22Rv1 (cell line): ENCODE measurements around the gene RNF183.

Source experiments
- ZFX ChIP-seq: fragments of 450-650 bp; IDR thresholded peaks from 2 replicates; pipeline ENCODE4 v1.6.1; 2017; ENCODE audit warnings: antibody characterized with exemption, borderline replicate concordance
- TF ChIP-seq, protein P1 (sequence below): fragments of 450-650 bp; IDR thresholded peaks from 2 replicates; pipeline ENCODE4 v1.5.1; 2017; ENCODE audit warnings: mild to moderate bottlenecking

DNA sequence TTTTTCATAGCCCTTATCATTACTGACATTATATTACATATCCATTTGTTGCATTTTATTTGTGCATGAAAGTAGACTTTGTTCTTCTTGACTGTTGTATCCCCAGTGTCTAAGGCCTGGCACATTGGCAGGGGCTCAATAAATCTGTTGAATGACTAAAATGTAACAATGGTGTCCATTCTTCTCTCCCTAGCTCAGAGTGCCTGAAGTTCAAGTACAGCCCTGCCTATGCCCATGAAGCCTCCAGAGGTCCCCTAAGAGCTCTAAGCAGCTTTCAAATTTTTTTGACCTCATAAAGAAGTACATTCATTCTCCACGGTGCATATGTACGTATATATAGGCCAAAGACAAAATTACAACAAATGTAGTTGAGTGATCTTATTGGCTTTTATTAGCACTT lies 42.0 kb upstream of the RNF183 start:
- TF ChIP-seq, protein P1, sequence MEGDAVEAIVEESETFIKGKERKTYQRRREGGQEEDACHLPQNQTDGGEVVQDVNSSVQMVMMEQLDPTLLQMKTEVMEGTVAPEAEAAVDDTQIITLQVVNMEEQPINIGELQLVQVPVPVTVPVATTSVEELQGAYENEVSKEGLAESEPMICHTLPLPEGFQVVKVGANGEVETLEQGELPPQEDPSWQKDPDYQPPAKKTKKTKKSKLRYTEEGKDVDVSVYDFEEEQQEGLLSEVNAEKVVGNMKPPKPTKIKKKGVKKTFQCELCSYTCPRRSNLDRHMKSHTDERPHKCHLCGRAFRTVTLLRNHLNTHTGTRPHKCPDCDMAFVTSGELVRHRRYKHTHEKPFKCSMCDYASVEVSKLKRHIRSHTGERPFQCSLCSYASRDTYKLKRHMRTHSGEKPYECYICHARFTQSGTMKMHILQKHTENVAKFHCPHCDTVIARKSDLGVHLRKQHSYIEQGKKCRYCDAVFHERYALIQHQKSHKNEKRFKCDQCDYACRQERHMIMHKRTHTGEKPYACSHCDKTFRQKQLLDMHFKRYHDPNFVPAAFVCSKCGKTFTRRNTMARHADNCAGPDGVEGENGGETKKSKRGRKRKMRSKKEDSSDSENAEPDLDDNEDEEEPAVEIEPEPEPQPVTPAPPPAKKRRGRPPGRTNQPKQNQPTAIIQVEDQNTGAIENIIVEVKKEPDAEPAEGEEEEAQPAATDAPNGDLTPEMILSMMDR, result no peak
- no peak for TF ChIP-seq ZFX
